B cell (primary cell): Measurements from ENCODE around the gene MRAS. TPM values are rescaled to one million over a fixed set of nuclear protein-coding genes. Genes with fewer than 3 reads are reported as not detected.

Experiments used
- ATAC-seq: fragments of 200-7000 bp; cut with Tn5 transposase; one replicate; pipeline ENCODE4 v1.10.0; 2021; ENCODE audit warnings: low read depth, mild to moderate bottlenecking, moderate number of reproducible peaks, moderate library complexity
- CTCF ChIA-PET: fragments of 350-600 bp; sonication (Branson Sonifier 250); formaldehyde crosslinking; loops from one replicate; lab custom pipeline; 2021; ENCODE audit warnings: antibody characterized with exemption, inconsistent platforms; lab: Charles Lee
- POLR2A ChIA-PET: fragments of 350-600 bp; sonication (Branson Sonifier 250); formaldehyde crosslinking; loops from one replicate; lab custom pipeline; 2021; ENCODE audit warnings: antibody characterized with exemption; lab: Charles Lee
- DNase-seq: peaks from one replicate; pipeline ENCODE4 v3.0.0; 2013
- H2AFZ ChIP-seq: 2 replicates; pipeline ENCODE4 v1.6.1; 2012; ENCODE audit warnings: mild to moderate bottlenecking, low read depth, low read length; ENCODE audit not compliant: insufficient read depth, poor library complexity, severe bottlenecking
- H3K27ac ChIP-seq, 2 donors: 1 replicate in 1 of 2; 2 replicates in 1 of 2; pipeline ENCODE4 v1.5.1; 2012 to 2013; ENCODE audit warnings: low read length in 2 of 2, mild to moderate bottlenecking in 2 of 2, moderate library complexity in 1 of 2
- H3K27me3 ChIP-seq, 4 experiments: fragments of 200-600 bp in 1 of 4; sonication (generic) in 1 of 4; replicated peaks in 1 of 4; 1 replicate in 2 of 4; 2 replicates in 2 of 4; pipeline versions ENCODE4 v1.6.1 to v1.7.0; 2013 to 2016; ENCODE audit warnings: low read length in 3 of 4, mild to moderate bottlenecking in 2 of 4, mixed read lengths in 1 of 4, moderate library complexity in 1 of 4; ENCODE audit not compliant: insufficient read depth in 4 of 4, control insufficient read depth in 3 of 4; ENCODE audit errors: control extremely low read depth in 1 of 4
- H3K36me3 ChIP-seq, 2 experiments: replicated peaks in 1 of 2; 1 replicate in 1 of 2; 2 replicates in 1 of 2; pipeline versions ENCODE4 v1.6.1 to v1.7.1; 2013; ENCODE audit warnings: low read length in 1 of 2; ENCODE audit not compliant: insufficient read depth in 2 of 2, control insufficient read depth in 1 of 2; ENCODE audit errors: control extremely low read depth in 1 of 2, extremely low read depth in 1 of 2
- H3K4me1 ChIP-seq, 2 donors: fragments of 200-600 bp in 1 of 2; sonication (generic) in 1 of 2; 1 replicate in 1 of 2; 2 replicates in 1 of 2; pipeline versions ENCODE4 v1.5.1 to v1.6.1; 2013 to 2017; ENCODE audit warnings: low read length in 2 of 2; ENCODE audit not compliant: control insufficient read depth in 2 of 2, insufficient read depth in 2 of 2
- H3K4me2 ChIP-seq: replicated peaks from 2 replicates; pipeline ENCODE3; 2012; ENCODE audit warnings: mild to moderate bottlenecking, low read depth, low read length; ENCODE audit not compliant: poor library complexity, severe bottlenecking
- H3K4me3 ChIP-seq, 5 experiments: fragments of 200-600 bp in 1 of 5; sonication (generic) in 1 of 5; 1 replicate in 3 of 5; 2 replicates in 2 of 5; pipeline versions ENCODE4 v1.5.1 to v1.7.0; 2011 to 2016; ENCODE audit warnings: low read length in 4 of 5, mild to moderate bottlenecking in 4 of 5, low read depth in 2 of 5, control low read depth in 1 of 5, moderate library complexity in 1 of 5; ENCODE audit not compliant: insufficient read depth in 1 of 5; ENCODE audit errors: control extremely low read depth in 1 of 5, extremely low read depth in 1 of 5
- H3K79me2 ChIP-seq: fragments of 200-600 bp; sonication (generic); one replicate; pipeline ENCODE4 v1.6.0; 2016; ENCODE audit warnings: low read length; ENCODE audit not compliant: control insufficient read depth, insufficient read depth
- H3K9ac ChIP-seq: fragments of 200-600 bp; sonication (generic); 2 replicates; pipeline ENCODE4 v1.6.1; 2017; ENCODE audit warnings: mild to moderate bottlenecking, low read length, moderate library complexity
- H3K9me3 ChIP-seq, 3 donors: one replicate each; pipeline versions ENCODE4 v1.6.1 to v1.7.1; 2013; ENCODE audit warnings: low read length in 2 of 3; ENCODE audit not compliant: control insufficient read depth in 2 of 3, insufficient read depth in 1 of 3; ENCODE audit errors: control extremely low read depth in 1 of 3
- H4K20me1 ChIP-seq: 2 replicates; pipeline ENCODE4 v1.6.0; 2012; ENCODE audit warnings: mild to moderate bottlenecking, low read length; ENCODE audit not compliant: insufficient read depth, control insufficient read depth, poor library complexity, severe bottlenecking
- H3K27ac Mint-ChIP-seq: one replicate; pipeline ENCODE4 v1.8.0; 2021; ENCODE audit warnings: mixed read lengths
- H3K27me3 Mint-ChIP-seq: one replicate; pipeline ENCODE4 v1.8.0; 2021; ENCODE audit warnings: mixed read lengths
- H3K4me1 Mint-ChIP-seq: one replicate; pipeline ENCODE4 v1.8.0; 2021; ENCODE audit warnings: mixed read lengths
- H3K4me3 Mint-ChIP-seq: one replicate; pipeline ENCODE4 v1.8.0; 2021; ENCODE audit warnings: mixed read lengths
- H3K9me3 Mint-ChIP-seq: one replicate; pipeline ENCODE4 v1.8.0; 2022; ENCODE audit warnings: mixed read lengths; ENCODE audit not compliant: insufficient read depth
- EZH2 ChIP-seq: IDR thresholded peaks from 2 replicates; pipeline ENCODE4 v1.6.1; 2012; ENCODE audit warnings: borderline replicate concordance, low read depth, mild to moderate bottlenecking, moderate library complexity, low read length; ENCODE audit not compliant: insufficient read depth, poor library complexity, severe bottlenecking
- WGBS: methylation state at CpG from one replicate; pipeline ENCODE4 v1.1.5; 2013; ENCODE audit warnings: missing lambda C conversion rate; ENCODE audit not compliant: insufficient coverage; 5-methylcytosine and 5-hydroxymethylcytosine counted together
- intact Hi-C: fragments of 100-400 bp; cut with micrococcal nuclease; formaldehyde crosslinking; loops from one replicate; pipeline ENCODE4 v1.10.0; 2022
- polyA plus RNA-seq: library from polyadenylated mRNA; depleted of rRNA; stranded (reverse); fragments of >200 nt; gene quantifications from 2 replicates; pipeline ENCODE4 v1.2.3, GENCODE V29; 2012
- total RNA-seq, 2 donors: library from RNA; stranded (reverse); fragments of 120-200 nt in 1 of 2; gene quantifications; 1 replicate in 1 of 2; 2 replicates in 1 of 2; pipeline versions ENCODE4 v1.2.3 to v1.2.4, GENCODE V29; 2013 to 2022
- TF ChIP-seq, protein P1 (sequence below): fragments of 200-600 bp; IDR thresholded peaks from one replicate; pipeline ENCODE4 v1.8.0; 2022; ENCODE audit warnings: antibody characterized with exemption, mild to moderate bottlenecking

The MRAS gene
- total and polyA plus RNA-seq, 2 donors (not counting 1 experiment from before 2014, with no cell fraction given) = 0.03 to 0.22 TPM

GRCh38 chr3:138367326-138367850, 19.0 kb downstream of the MRAS start:
- peaks cover 5% of the 10 kb centered on the region for H3K9me3 Mint-ChIP-seq
- H3K4me3 ChIP-seq = no peak overlapping the region
- intact Hi-C loops = no loop called here
- H3K27ac ChIP-seq = no peak overlapping the region
- POLR2A ChIA-PET = no interaction called here
- H3K36me3 ChIP-seq = no peaks in the 10 kb centered on the region
- no peak overlapping the region for H2AFZ ChIP-seq
- H3K27ac Mint-ChIP-seq = no peak overlapping the region
- H3K9me3 ChIP-seq = peaks cover 3 to 21% (median 10%) of the 10 kb centered on the region in 3 donors
- DNase-seq (no peak), ATAC-seq (no peak)
- H3K9ac ChIP-seq = no peak overlapping the region
- no peaks in the 10 kb centered on the region for H3K79me2 ChIP-seq
- CTCF ChIA-PET = no interaction called here
- peaks cover 77% of the 10 kb centered on the region for H3K27me3 Mint-ChIP-seq
- no peaks in the 10 kb centered on the region for H4K20me1 ChIP-seq
- H3K4me1 Mint-ChIP-seq = peaks cover 12% of the 10 kb centered on the region
- peaks cover 0 to 74% (median 44%) of the 10 kb centered on the region in 4 experiments for H3K27me3 ChIP-seq
- no peak overlapping the region for H3K4me2 ChIP-seq
- TF ChIP-seq, protein P1, sequence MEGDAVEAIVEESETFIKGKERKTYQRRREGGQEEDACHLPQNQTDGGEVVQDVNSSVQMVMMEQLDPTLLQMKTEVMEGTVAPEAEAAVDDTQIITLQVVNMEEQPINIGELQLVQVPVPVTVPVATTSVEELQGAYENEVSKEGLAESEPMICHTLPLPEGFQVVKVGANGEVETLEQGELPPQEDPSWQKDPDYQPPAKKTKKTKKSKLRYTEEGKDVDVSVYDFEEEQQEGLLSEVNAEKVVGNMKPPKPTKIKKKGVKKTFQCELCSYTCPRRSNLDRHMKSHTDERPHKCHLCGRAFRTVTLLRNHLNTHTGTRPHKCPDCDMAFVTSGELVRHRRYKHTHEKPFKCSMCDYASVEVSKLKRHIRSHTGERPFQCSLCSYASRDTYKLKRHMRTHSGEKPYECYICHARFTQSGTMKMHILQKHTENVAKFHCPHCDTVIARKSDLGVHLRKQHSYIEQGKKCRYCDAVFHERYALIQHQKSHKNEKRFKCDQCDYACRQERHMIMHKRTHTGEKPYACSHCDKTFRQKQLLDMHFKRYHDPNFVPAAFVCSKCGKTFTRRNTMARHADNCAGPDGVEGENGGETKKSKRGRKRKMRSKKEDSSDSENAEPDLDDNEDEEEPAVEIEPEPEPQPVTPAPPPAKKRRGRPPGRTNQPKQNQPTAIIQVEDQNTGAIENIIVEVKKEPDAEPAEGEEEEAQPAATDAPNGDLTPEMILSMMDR = no peak
- TF ChIP-seq EZH2 = no peak
- no peak overlapping the region for H3K4me3 Mint-ChIP-seq
- 93% methylated on average over 6 of the region's 7 CpGs for WGBS
- H3K4me1 ChIP-seq = peaks cover 0 to 7% of the 10 kb centered on the region in 2 donors

DNA sequence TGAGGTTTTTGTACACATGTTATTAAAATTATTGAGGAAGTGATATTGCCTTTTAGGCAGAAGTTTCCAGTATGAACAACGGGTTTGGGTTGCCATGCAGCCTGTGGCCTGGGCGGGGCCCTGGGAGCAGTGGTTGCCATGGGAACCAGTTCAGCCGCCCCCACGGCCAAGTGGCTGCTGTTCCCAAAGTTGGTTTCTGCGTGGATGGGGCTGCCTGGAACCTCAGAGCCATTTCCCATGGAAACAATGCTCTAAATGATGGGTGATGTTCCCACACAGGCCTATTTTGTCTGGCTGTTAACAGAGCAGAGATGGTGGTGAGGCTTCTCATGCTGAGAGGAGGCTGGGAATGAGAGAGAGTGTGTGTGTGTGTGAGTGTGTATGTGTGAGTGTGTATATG, 19.5 kb downstream of the MRAS start:
- Histone ChIP-seq H3K4me3 (no peak overlapping the region), H3K27me3 (peaks cover 0 to 75% (median 47%) of the 10 kb centered on the region in 4 experiments), H3K79me2 (no peaks in the 10 kb centered on the region), H3K9me3 (peaks cover 3 to 24% (median 10%) of the 10 kb centered on the region in 3 donors), H4K20me1 (no peaks in the 10 kb centered on the region), H3K9ac (no peak overlapping the region), H3K36me3 (no peaks in the 10 kb centered on the region), H3K27ac (no peak overlapping the region), H3K4me1 (peaks cover 0 to 7% of the 10 kb centered on the region in 2 donors), H2AFZ (no peak overlapping the region), H3K4me2 (no peak overlapping the region)
- Mint-ChIP-seq H3K4me3 (no peak overlapping the region), H3K4me1 (peaks cover 12% of the 10 kb centered on the region), H3K27ac (no peak overlapping the region), H3K9me3 (peaks cover 5% of the 10 kb centered on the region), H3K27me3 (peaks cover 75% of the 10 kb centered on the region)
- TF ChIP-seq, protein P1 = no peak
- no peak for DNase-seq
- intact Hi-C loops = no loop called here
- 42% methylated on average over 5 of the region's 5 CpGs for WGBS
- POLR2A ChIA-PET = no interaction called here
- CTCF ChIA-PET = no interaction called here
- no peak for ATAC-seq
